GM23338 (cell line): ENCODE measurements around the gene GJB5. TPM values are rescaled to one million over a fixed set of nuclear protein-coding genes. Genes with fewer than 3 reads are reported as not detected.

Source experiments
- ATAC-seq: fragments of 200-7000 bp; cut with Tn5 transposase; 3 replicates; pipeline ENCODE4 v1.9.1; 2020
- DNase-seq: peaks from one replicate; pipeline ENCODE4 v3.0.0-alpha.2; 2015; ENCODE audit warnings: low spot score
- H2AFZ ChIP-seq: fragments of 200-600 bp; sonication (generic); 2 replicates; pipeline ENCODE4 v1.8.0; 2016; ENCODE audit warnings: antibody characterized with exemption, mild to moderate bottlenecking, moderate library complexity
- H3F3A ChIP-seq: fragments of 200-600 bp; sonication (generic); replicated peaks from 2 replicates; pipeline ENCODE4 v1.8.0; 2017; ENCODE audit warnings: antibody characterized with exemption, mixed run types, low read depth
- H3K27ac ChIP-seq: fragments of 200-600 bp; sonication (generic); 2 replicates; pipeline ENCODE4 v1.6.1; 2016; ENCODE audit warnings: low read depth
- H3K27me3 ChIP-seq: fragments of 200-600 bp; sonication (generic); 2 replicates; pipeline ENCODE4 v1.8.0; 2016; ENCODE audit warnings: mild to moderate bottlenecking, mixed run types, moderate library complexity; ENCODE audit not compliant: insufficient read depth
- H3K36me3 ChIP-seq: fragments of 200-600 bp; sonication (generic); 2 replicates; pipeline ENCODE4 v1.8.0; 2016; ENCODE audit warnings: mild to moderate bottlenecking; ENCODE audit not compliant: insufficient read depth
- H3K4me1 ChIP-seq: fragments of 200-600 bp; sonication (generic); 2 replicates; pipeline ENCODE4 v1.8.0; 2016; ENCODE audit warnings: mild to moderate bottlenecking, moderate library complexity; ENCODE audit not compliant: insufficient read depth
- H3K4me2 ChIP-seq: fragments of 200-600 bp; sonication (generic); 2 replicates; pipeline ENCODE4 v1.7.1; 2017; ENCODE audit warnings: mixed run types
- H3K4me3 ChIP-seq: fragments of 200-600 bp; sonication (generic); 2 replicates; pipeline ENCODE4 v1.6.1; 2016; ENCODE audit warnings: mixed run types
- H3K79me2 ChIP-seq: fragments of 200-600 bp; sonication (generic); replicated peaks from 2 replicates; pipeline ENCODE4 v1.8.0; 2017; ENCODE audit warnings: mild to moderate bottlenecking; ENCODE audit not compliant: insufficient read depth
- H3K9me2 ChIP-seq: fragments of 200-600 bp; sonication (generic); 2 replicates; pipeline ENCODE4 v1.8.0; 2017; ENCODE audit not compliant: insufficient read depth
- H4K20me1 ChIP-seq: fragments of 200-600 bp; sonication (generic); replicated peaks from 2 replicates; pipeline ENCODE4 v1.8.0; 2017; ENCODE audit warnings: mild to moderate bottlenecking; ENCODE audit not compliant: insufficient read depth
- H3K27ac Mint-ChIP-seq: 2 replicates; pipeline ENCODE4 v1.8.0; 2020; ENCODE audit warnings: inconsistent platforms, mild to moderate bottlenecking, moderate library complexity, mixed read lengths
- H3K27me3 Mint-ChIP-seq: 3 replicates; pipeline ENCODE4 v1.8.0; 2022; ENCODE audit warnings: low read depth, mild to moderate bottlenecking, moderate library complexity, mixed read lengths, inconsistent platforms; ENCODE audit not compliant: insufficient read depth, poor library complexity
- H3K36me3 Mint-ChIP-seq: 3 replicates; pipeline ENCODE4 v1.8.0; 2021; ENCODE audit warnings: low read depth, mild to moderate bottlenecking, inconsistent platforms, moderate library complexity, mixed read lengths
- H3K4me1 Mint-ChIP-seq: 3 replicates; pipeline ENCODE4 v1.8.0; 2020; ENCODE audit warnings: mild to moderate bottlenecking, inconsistent platforms, mixed read lengths
- H3K4me3 Mint-ChIP-seq: 3 replicates; pipeline ENCODE4 v1.8.0; 2021; ENCODE audit warnings: moderate library complexity, mild to moderate bottlenecking, inconsistent platforms, mixed read lengths
- H3K9me3 Mint-ChIP-seq: 3 replicates; pipeline ENCODE4 v1.8.0; 2020; ENCODE audit warnings: moderate library complexity, mild to moderate bottlenecking, inconsistent platforms, mixed read lengths
- EZH2phosphoT487 ChIP-seq: fragments of 200-600 bp; sonication (generic); IDR thresholded peaks from one replicate; pipeline ENCODE4 v1.8.1; 2018; ENCODE audit warnings: antibody characterized with exemption; ENCODE audit not compliant: unreplicated experiment
- ZNF462 ChIP-seq: fragments of 250-450 bp; sonication (Bioruptor Pico); IDR thresholded peaks from 2 replicates; pipeline ENCODE4 v1.5.0; 2020; ENCODE audit warnings: mild to moderate bottlenecking, moderate library complexity
- polyA plus RNA-seq: library from polyadenylated mRNA; unstranded; fragments of >200 nt; fragmentation: Nextera tagmentation; extraction: Ambion mirVana; gene quantifications from 2 replicates; pipeline ENCODE4 v1.2.1, GENCODE V29; 2016
- total RNA-seq: library from RNA; depleted of rRNA; stranded (reverse); fragments of >200 nt; shearing (Covaris generic); gene quantifications from 2 replicates; pipeline ENCODE4 v1.2.3, GENCODE V29; 2014

The GJB5 gene
- total and polyA plus RNA-seq, 2 experiments from 2014 or later: 1.4 TPM; not detected in 1

GRCh38 chr1:34790985-34791384, 36.1 kb downstream of the GJB5 start (continued):
- no peak for TF ChIP-seq ZNF462 (CRISPR knock-in tag)

GRCh38 chr1:34792424-34792823, 37.6 kb downstream of the GJB5 start:
- H3K4me3 Mint-ChIP-seq: peak overlapping the region; percentile 73
- Histone ChIP-seq H3K79me2 (no peaks in the 10 kb centered on the region), H3K36me3 (no peaks in the 10 kb centered on the region), H3F3A (no peaks in the 10 kb centered on the region), H3K4me2 (peak overlapping the region; percentile 80), H3K27me3 (peaks cover 23% of the 10 kb centered on the region; the same call in 1 of the 2 replicates), H3K27ac (no peak overlapping the region), H3K9me2 (no peaks in the 10 kb centered on the region), H3K4me1 (no peaks in the 10 kb centered on the region; the same call in 1 of the 2 replicates), H4K20me1 (no peaks in the 10 kb centered on the region), H2AFZ (peak overlapping the region; percentile 98), H3K4me3 (peak overlapping the region; percentile 69)
- no peak; the same call in 1 of the 3 replicates for ATAC-seq
- no peaks in the 10 kb centered on the region; the same call in 2 of the 3 replicates for H3K36me3 Mint-ChIP-seq
- no peak for TF ChIP-seq EZH2phosphoT487
- DNase-seq: peak; percentile 7
- H3K4me1 Mint-ChIP-seq: peaks cover 21% of the 10 kb centered on the region
- H3K27me3 Mint-ChIP-seq: peaks cover 27% of the 10 kb centered on the region
- H3K9me3 Mint-ChIP-seq: no peaks in the 10 kb centered on the region
- H3K27ac Mint-ChIP-seq: no peak overlapping the region
